Panc1 (cell line): ENCODE results near the gene PELI2. TPM values are rescaled to one million over a fixed set of nuclear protein-coding genes. Genes with fewer than 3 reads are reported as not detected.

Experiments used
- ATAC-seq: fragments of 200-7000 bp; cut with Tn5 transposase; 2 replicates; pipeline ENCODE4 v1.9.1; 2020; ENCODE audit warnings: mild to moderate bottlenecking, moderate library complexity
- BruUV-seq: library from RNA; stranded (reverse); fragments of 400-500 nt; replicated peaks from 2 replicates; lab custom pipeline; 2021; lab: Mats Ljungman, UMichigan
- CTCF ChIA-PET: fragments of 300-600 bp; sonication (Branson Sonifier 250); formaldehyde crosslinking; loops from one replicate; lab custom pipeline; 2022; ENCODE audit warnings: antibody characterized with exemption; lab: Charles Lee
- POLR2A ChIA-PET: fragments of 300-600 bp; sonication (Branson Sonifier 250); formaldehyde crosslinking; loops from one replicate; lab custom pipeline; 2022; ENCODE audit warnings: antibody characterized with exemption; lab: Charles Lee
- DNase-seq: peaks from one replicate; pipeline ENCODE4 v3.0.0-alpha.2; 2010; ENCODE audit warnings: low read depth, low spot score
- H3K27ac ChIP-seq: 2 replicates; pipeline ENCODE4 v1.5.1; 2011; ENCODE audit warnings: mild to moderate bottlenecking, low read length, inconsistent platforms
- H3K27me3 ChIP-seq: fragments of 200-500 bp; sonication (Bioruptor generic); 2 replicates; pipeline ENCODE4 v1.6.0; 2014; ENCODE audit warnings: low read length, inconsistent platforms; ENCODE audit not compliant: control insufficient read depth, insufficient read depth
- H3K36me3 ChIP-seq: fragments of 200-500 bp; sonication (Bioruptor generic); 2 replicates; pipeline ENCODE4 v1.5.1; 2014; ENCODE audit warnings: inconsistent platforms, mild to moderate bottlenecking, low read length, moderate library complexity; ENCODE audit not compliant: control insufficient read depth, insufficient read depth
- H3K4me1 ChIP-seq: 2 replicates; pipeline ENCODE4 v1.5.1; 2011; ENCODE audit warnings: inconsistent platforms, mild to moderate bottlenecking, low read length, moderate library complexity; ENCODE audit not compliant: control insufficient read depth, insufficient read depth
- H3K4me3 ChIP-seq, 2 experiments: 2 replicates each; pipeline ENCODE4 v1.5.1; 2011 to 2012; ENCODE audit warnings: low read depth in 2 of 2, low read length in 2 of 2, mild to moderate bottlenecking in 2 of 2, inconsistent platforms in 1 of 2, moderate library complexity in 1 of 2
- H3K9me3 ChIP-seq: fragments of 200-500 bp; sonication (Bioruptor generic); 2 replicates; pipeline ENCODE4 v1.5.1; 2014; ENCODE audit warnings: low read depth, mild to moderate bottlenecking, inconsistent platforms, low read length, moderate library complexity; ENCODE audit not compliant: control insufficient read depth, insufficient read depth
- CTCF ChIP-seq: fragments of 450-650 bp; IDR thresholded peaks from 2 replicates; pipeline ENCODE4 v1.5.1; 2017; ENCODE audit warnings: mild to moderate bottlenecking
- POLR2AphosphoS5 ChIP-seq: IDR thresholded peaks from 2 replicates; pipeline ENCODE4 v1.6.1; 2012; ENCODE audit warnings: mild to moderate bottlenecking, low read depth, low read length, moderate library complexity
- REST ChIP-seq, 2 experiments: IDR thresholded peaks; 2 replicates each; pipeline ENCODE4 v1.6.1; 2011 to 2012; ENCODE audit warnings: low read depth in 2 of 2, control low read depth in 1 of 2, low read length in 1 of 2, mild to moderate bottlenecking in 1 of 2, moderate library complexity in 1 of 2; ENCODE audit not compliant: insufficient read depth in 1 of 2
- SIN3A ChIP-seq: IDR thresholded peaks from 2 replicates; pipeline ENCODE4 v1.6.1; 2012; ENCODE audit warnings: low read depth, mild to moderate bottlenecking, low read length, moderate library complexity, borderline replicate concordance; ENCODE audit not compliant: insufficient read depth
- TCF7L2 ChIP-seq: IDR thresholded peaks from 2 replicates; pipeline ENCODE4 v1.6.1; 2011; ENCODE audit warnings: mild to moderate bottlenecking, low read depth, low read length, inconsistent platforms
- in situ Hi-C: cut with HindIII; loops from 2 replicates; pipeline ENCODE4 v1.10.0; 2016; ENCODE audit warnings: low sequenced_read_pairs, low pct_unique_long_range_greater_than_20kb
- intact Hi-C: fragments of 100-400 bp; cut with micrococcal nuclease; formaldehyde crosslinking; loops from one replicate; pipeline ENCODE4 v1.10.0; 2022; ENCODE audit not compliant: unreplicated experiment
- total RNA-seq: library from RNA; stranded (reverse); gene quantifications from one replicate; pipeline ENCODE4 v1.2.1, GENCODE V29; 2021; ENCODE audit not compliant: unreplicated experiment

Gene PELI2
- total RNA-seq, 1 experiment from 2014 or later = 0.28 TPM

- in situ Hi-C loops (no loop called here), intact Hi-C loops (no loop called here)
- TF ChIP-seq TCF7L2 = no peak
- TF ChIP-seq SIN3A = no peak
- no peak for TF ChIP-seq CTCF
- TF ChIP-seq POLR2AphosphoS5 = no peak
- TF ChIP-seq REST (IDR thresholded peaks at IDR 0.05; ENCODE audit: insufficient read depth in 1 of 2, low read depth in 2 of 2, low read length in 1 of 2) = no peak
- no peaks in the 10 kb centered on the region for H3K9me3 ChIP-seq
- H3K36me3 ChIP-seq = no peaks in the 10 kb centered on the region
- no TSS peak for BruUV-seq
- ChIA-PET POLR2A (no interaction called here), CTCF (no interaction called here)
- no peaks in the 10 kb centered on the region for H3K4me1 ChIP-seq
- no peak for ATAC-seq
- DNase-seq = no peak
- H3K27me3 ChIP-seq = peaks cover 6% of the 10 kb centered on the region
- H3K4me3 ChIP-seq = no peak overlapping the region
- H3K27ac ChIP-seq = no peak overlapping the region
These were observed 30.0 kb downstream of the PELI2 start for GRCh38 chr14:56147986-56148901.

GRCh38 chr14:56149151-56149550 is 30.9 kb downstream of the PELI2 start:
- TF ChIP-seq POLR2AphosphoS5 = no peak
- no peak for TF ChIP-seq SIN3A
- no peak for TF ChIP-seq REST (IDR thresholded peaks at IDR 0.05; ENCODE audit: insufficient read depth in 1 of 2, low read depth in 2 of 2, low read length in 1 of 2)
- TF ChIP-seq TCF7L2 = no peak
- TF ChIP-seq CTCF = no peak
- no TSS peak for BruUV-seq
- Histone ChIP-seq H3K36me3 (no peaks in the 10 kb centered on the region), H3K27ac (no peak overlapping the region), H3K9me3 (no peaks in the 10 kb centered on the region), H3K4me3 (no peak overlapping the region), H3K4me1 (no peaks in the 10 kb centered on the region), H3K27me3 (peaks cover 6% of the 10 kb centered on the region)
- CTCF ChIA-PET = no interaction called here
- DNase-seq (no peak), ATAC-seq (no peak)
- intact Hi-C loops = no loop called here
- in situ Hi-C loops = no loop called here
- POLR2A ChIA-PET = no interaction called here
